HG02870 (cell line): ENCODE data around the gene UBXN7.
"Not testable (repeated sequence)": the region's sequence is repeated elsewhere in the genome, so short reads cannot be mapped to it uniquely, and the experiment has no call there.

Source experiments
- ATAC-seq: cut with Tn5 transposase; IDR thresholded peaks from one replicate; pipeline ENCODE4 v1.9.1; 2021; ENCODE audit warnings: mild to moderate bottlenecking, moderate library complexity; ENCODE audit not compliant: unreplicated experiment

UBXN7 gene

DNA sequence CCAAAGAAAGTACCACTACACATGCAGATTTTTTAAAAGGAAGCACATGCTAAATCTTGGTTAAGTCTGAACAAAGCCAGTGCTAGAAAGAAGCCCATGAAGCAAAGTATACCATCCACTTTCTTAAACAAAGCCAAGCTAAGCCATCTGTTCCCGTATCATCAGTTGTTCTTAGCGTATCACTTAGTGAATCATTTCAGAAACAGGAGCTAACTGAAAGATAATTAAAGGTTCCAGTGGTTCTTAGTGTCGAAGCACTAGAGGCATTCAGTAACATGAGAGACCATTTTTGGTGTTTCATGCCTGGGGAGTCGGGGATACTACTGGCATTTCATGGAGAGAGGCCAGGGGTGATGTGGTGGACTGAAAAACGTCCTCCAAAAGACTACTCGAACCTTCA is 12.8 kb downstream of the UBXN7 start:
- no peak for ATAC-seq

DNA sequence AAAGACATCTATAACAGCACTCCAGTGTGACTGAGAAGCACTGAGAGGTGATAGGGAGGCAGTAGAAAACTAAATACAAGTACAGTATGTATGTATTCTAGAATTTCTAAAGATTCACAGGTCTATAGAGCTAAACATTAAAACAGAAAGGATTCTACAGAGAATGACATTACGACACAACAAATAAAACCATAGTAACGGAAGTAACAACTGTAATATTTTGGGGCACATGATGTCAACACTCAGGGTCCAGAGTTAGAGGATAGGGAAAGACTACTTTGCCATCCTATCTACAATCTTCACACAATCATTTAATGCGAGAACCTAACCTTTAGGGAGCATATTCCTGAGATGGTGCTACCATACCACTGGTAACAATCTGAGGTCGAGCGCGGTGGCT is 13.6 kb downstream of the UBXN7 start:
- no peak for ATAC-seq

DNA sequence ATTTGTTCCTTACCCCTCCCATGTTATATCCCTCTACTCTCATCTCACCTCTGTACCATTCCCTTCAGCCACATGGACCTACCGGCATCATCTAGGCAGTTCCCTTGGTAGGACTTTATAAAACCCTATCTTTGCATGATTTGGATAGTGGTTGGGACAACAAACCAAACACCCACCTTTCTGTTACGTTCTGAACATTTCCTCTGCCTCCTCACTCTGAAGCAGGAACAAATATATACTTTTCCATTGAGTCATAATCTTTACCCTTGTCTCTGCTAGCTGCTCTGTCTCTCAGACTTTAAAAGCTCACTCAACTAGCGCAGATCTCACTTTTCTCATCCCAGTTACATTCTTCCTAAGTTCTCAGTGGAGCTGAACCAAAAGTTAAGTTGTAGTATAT is 17.8 kb downstream of the UBXN7 start:
- ATAC-seq, result no peak

DNA sequence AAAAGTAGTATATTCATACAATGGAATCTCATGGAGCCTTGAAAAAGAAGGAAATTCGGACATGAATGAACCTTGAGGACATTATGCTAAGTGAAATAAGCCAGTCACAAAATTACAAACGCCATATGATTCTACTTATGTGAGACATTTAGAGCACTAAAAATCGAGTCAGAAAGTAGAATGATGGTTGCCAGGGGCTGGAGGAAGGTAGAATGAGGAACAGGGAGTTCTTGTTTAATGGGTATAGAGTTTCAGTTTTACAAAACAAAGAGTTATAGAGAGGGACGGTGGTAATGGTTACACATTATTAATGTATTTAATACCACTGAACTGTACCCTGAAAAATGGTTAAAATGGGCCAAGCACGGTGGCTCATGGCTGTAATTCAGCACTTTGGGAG is 19.5 kb downstream of the UBXN7 start:
- no peak for ATAC-seq

DNA sequence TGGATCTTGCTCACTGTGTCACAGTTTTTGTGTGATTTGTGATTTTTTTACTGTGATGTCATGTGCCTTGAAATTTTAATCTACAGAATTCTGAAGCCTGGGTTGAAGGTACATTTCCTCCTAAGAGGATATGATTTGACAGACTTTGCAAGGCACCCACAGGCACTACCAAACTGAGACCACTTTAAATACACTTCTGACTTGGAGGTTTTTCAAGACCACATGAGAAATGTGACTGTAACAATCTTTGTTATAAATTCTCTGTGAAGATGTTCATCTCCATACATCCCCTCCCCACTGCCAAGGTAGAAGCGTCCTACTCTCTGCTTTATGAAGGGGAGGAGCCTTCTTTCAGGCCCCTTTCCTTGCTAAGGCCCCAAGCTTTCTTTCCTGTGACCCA is 22.8 kb downstream of the UBXN7 start:
- ATAC-seq, result no peak

DNA sequence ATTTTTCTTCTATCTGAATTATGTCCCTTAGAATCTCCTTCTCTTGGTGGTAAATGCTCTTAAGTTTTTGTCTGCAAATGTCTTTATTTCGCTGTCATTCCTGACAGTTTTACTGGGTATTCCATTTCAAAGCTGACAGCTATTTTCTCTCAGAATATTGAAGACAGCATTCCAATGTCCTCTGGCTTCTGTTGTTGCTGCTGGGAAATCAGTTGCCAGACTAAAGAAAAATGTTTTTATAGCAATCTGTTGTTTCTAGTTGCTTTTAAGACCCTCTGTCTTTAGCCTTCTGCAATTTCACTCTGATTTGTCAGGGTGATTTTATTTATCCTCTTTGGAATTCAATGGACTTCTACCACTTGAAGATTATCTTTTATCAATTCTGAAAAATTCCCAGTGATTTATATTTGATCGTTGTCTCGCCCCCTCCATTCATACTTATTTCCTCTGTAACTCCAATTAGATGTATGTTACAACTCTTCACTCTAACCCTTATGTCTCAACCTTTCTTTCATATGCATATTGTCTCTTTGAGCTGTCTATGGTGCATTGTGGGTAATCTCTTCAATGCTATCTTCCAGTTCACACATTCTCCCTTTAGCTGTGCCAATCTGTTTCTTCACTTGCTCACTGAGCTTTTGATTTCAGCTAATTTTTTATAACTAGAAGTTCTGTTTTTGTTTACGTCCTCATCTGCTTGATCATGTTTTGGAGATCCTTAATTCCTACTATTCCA is 23.5 kb downstream of the UBXN7 start:
- ATAC-seq, result no peak

DNA sequence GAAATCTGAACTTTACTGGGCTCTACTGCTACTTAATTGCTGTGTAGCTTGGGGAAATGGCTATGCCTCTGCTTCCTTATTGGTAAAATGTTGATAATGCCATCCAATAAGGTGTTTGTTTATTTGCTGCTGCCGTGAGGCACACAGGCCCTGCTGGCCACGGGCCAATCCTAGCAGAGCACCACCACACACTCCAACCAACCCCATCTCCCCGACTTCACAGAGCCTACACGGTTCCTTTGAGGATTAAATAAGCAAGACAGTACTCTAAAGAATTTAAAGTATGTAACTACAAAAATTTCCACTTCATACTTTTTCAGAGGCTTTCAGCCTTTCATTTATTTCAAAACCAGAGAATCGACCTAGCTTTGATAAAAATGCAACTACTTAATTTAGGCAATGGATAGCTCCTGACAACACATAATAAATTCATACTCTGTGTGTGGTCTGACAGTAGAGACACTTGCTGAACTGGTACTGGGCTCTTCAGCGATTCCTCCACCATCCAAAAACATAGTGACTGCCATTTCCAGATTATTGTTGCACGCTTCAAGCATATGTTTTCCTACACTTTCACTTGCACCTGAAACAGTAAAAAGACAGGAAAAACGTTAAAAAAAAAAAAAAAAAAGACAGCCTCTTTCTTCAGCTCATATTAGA is 25.3 kb downstream of the UBXN7 start:
- ATAC-seq, result no peak

DNA sequence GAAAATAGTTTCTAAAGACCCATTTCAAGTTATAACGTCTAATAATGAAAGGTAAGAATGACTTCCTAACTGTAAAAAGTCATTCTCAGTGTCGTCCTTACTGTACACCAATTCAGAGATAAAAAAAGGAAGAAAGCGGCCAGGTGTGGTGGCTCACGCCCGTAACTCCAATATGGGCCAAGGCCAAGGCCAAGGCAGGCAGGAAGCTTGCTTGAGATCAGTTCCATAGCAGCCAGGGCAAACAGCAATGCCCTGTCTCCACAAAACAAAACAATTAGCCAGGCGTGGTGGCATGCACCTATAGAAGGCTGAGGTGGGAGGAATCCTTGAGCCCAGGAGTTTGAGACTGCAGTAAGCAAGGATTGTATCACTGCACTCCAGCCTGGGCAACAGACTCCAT is 31.9 kb downstream of the UBXN7 start:
- ATAC-seq, result no peak

DNA sequence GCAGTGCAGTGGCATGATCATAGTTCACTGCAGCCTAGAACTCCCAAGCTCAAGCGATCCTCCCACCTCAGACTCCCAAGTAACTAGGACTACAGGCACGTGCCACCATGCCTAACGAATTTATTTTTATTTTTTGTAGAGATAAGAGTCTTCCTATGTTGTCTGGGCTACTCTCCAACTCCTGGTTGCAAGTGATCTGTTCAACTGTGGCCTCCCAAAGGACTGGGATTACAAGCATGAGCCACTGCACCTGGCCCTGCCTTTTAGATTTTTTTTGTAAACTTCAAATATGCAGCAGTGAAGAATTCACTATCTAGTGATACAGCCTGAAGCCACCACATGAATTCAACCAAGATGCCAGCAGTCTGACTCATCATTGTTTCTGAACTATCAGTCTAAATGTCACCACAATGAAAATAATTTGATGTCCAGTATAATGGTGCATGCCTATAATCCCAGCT is 32.7 kb downstream of the UBXN7 start:
- ATAC-seq, result no peak

DNA sequence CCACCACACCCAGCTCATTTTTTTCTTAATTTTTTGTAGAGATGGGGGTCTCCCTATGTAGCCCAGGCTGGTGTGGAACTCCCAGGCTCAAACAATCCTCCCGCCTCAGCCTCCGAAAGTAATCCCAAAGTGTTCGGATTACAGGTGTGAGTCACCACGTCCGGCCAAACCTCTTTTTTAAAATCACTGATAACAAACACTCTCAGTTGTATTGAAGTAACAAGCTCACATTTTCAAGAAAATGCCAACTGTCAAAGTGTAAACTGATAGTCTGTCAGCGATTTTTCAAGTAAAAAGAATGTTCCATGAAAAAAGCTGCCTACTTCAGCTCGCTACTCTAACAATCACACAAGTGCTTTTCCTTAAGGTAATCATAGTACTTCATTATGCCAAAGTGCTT is 33.4 kb downstream of the UBXN7 start:
- ATAC-seq, result no peak

DNA sequence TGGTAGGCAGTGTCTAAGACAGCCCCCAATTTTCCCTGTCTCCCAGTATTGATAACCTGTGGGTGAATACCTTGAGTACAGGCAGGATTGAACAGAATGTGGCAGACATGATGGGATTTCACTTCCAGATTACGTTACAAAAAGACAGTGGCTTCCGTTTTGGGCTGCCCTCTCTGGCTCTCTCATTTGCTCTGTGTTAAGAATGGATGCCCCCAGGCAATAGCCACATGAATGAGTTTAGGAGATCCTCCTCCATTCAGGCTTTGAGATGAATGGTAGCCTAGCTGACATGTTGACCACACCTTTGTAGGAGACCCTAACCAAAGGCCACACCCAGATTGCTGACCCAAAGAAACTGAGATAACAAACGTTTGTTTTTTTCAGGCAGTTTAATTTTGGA is 34.3 kb downstream of the UBXN7 start:
- ATAC-seq, result no peak

DNA sequence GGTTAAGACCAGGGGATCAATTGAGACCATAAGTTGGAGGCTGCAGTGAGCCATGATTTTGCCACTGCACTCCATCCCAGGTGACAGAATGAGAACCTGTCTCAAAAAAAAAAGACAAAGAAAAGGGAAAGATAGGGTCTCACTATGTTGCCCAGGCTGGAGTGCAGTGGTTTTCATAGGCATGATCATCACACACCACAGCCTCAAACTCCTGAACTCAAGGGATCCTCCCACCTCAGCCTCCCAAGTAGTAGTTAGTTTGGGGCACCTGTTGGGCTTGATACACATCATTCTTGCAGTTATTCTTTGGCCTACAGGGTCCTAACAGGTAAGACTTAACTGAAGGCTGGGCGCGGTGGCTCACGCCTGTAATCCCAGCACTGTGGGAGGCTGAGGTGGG is 42.1 kb downstream of the UBXN7 start:
- ATAC-seq, result no peak

DNA sequence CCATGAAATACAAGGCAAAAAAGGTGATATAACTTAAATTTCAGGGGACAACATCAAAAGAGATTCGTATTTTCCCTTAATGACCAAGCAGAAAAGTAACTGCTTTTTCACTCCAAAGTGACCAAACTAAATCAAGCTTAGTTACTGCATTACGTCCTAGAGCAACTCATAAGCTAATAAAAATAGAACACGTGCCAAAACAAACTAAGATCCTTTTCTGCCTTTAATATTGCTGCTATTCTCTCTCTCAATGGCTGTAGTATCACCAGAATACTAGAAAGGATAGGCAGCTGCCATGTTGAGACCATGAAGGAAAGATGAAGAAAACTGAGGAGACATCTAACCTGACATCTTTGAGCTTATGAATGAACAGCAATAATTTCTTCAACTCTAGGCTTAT is 43.3 kb downstream of the UBXN7 start:
- no peak for ATAC-seq

DNA sequence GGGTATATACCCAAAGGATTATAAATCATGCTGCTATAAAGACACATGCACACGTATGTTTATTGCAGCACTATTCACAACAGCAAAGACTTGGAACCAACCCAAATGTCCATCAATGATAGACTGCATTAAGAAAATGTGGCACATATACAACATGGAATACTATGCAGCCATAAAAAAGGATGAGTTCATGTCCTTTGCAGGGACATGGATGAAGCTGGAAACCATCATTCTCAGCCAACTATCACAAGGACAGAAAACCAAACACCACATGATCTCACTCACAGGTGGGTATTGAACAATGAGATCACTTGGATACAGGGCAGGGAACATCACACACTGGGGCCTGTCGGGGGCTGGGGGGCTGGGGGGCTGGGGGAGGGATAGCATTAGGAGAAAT is 44.3 kb downstream of the UBXN7 start:
- not testable (repeated sequence) for ATAC-seq

DNA sequence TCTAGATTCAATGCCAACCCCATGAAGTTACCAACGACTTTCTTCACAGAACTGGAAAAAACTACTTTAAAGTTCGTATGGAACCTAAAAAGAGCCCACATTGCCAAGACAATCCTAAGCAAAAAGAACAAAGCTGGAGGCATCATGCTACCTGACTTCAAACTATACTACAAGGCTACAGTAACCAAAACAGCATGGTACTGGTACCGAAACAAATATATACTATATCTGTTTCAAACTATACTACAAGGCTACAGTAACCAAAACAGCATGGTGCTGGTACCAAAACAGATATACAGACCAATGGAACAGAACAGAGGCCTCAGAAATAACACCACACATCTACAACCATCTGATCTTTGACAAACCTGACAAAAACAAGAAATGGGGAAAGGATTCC is 45.4 kb downstream of the UBXN7 start:
- ATAC-seq, result not testable (repeated sequence)

DNA sequence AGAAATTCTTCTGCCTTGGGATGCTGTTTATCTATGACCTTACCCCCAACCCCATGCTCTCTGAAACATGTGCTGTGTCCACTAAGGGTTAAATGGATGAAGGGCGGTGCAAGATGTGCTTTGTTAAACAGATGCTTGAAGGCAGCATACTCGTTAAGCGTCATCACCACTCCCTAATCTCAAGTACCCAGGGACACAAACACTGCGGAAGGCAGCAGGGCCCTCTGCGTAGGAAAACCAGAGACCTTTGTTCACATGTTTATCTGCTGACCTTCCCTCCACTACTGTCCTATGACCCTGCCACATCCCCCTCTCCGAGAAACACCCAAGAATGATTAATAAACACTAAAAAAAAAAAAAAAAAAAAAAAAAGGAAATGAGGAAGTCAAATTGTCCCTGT is 46.2 kb downstream of the UBXN7 start:
- ATAC-seq, result not testable (repeated sequence)

DNA sequence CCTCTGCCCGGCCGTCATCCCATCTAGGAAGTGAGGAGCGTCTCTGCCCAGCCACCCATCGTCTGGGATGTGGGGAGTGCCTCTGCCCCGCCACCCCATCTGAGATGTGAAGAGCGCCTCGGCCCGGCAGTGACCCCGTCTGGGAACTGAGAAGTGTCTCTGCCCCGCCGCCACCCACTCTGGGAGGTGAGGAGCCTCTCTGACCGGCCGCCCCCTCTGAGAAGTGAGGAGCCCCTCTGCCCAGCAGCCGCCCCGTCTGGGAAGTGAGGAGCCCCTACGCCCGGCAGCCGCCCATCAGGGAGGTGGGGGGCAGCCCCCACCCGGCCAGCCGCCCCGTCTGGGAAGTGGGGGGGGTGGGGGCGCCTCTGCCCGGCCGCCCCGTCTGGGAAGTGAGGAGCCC is 46.8 kb downstream of the UBXN7 start:
- not testable (repeated sequence) for ATAC-seq

DNA sequence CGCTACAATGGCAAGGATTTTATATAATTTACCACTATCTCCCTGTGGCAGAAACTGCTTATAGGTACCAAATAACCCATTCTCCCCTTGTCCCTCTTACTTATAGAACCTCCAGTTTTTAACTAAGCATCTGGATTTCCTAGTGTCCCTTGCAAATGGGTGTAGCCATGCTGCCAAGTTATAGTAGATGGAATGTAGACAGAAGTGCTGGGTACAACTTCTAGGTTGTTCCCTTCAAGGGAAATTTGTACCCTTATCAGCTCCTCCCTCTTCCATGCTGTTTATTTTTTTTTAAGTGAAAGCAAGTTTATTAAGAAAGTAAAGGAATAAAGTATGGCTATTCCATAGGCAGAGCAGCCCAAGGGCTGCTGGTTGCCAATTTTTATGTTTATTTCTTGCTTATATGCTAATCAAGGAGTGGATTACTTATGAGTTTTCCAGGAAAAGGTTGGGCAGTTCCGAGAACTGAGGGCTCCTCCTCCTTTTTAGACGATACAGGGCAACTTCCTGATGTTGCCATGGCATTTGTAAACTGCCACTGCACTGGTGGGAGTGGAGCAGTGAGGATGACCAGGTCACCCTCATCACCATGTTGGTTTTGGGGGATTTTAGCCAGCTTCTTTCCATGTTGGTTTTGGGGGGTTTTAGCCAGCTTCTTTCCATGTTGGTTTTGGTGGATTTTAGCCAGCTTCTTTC is 53.9 kb downstream of the UBXN7 start:
- no peak for ATAC-seq

DNA sequence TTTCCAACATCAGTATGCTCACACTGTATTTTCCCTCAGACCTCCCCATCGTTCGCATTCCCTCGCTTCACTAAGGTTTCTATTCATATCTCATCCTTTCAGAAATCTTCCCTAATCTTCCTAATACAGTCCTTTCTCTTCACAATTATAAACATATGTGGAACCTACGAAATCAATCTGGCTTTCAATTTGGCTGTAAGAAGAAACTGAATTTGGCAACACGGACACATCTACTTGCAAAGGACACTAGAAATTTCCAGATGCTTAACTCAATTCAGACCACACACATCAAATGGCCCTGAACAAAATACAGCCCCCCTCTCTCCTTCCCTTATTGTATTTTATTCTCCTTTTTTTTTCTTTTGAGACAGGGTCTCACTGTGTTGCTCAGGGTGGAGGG is 54.9 kb downstream of the UBXN7 start:
- no peak for ATAC-seq

DNA sequence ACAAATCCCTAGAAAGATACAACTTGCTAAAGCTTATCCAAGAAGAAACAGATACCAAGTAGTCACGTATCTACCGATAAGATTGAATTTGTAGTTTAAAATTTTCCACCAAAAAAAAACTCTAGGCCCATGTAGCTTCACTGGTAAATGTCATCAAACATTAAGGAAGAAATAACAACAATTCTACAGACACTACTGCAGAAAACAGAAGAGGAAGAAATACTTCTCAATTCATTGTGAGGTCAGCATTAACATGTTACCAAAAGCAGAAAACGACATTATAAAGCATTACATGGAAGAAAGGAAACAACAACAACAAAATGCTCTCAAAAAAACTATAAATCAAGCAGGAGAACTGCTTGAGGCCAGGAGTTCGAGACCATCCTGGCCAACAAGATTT is 66.5 kb downstream of the UBXN7 start:
- ATAC-seq, result no peak

DNA sequence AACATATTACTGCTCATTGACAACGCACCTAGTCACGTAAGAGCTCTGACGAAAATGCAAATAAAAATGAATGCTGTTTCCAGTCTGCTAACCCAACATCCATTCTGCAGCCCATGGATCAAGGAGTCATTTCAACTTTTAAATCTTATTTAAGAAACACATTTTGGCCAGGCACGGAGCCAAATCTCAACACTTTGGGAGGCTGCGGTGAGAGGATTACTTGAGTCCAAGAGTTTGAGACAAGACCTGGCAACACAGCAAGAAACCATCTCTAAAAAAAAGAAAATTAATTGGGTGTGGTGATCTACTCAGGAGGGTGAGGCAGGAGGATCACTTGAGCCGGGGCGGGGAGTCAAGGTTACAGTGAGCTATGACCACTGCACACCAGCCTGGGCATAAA is 71.6 kb downstream of the UBXN7 start:
- ATAC-seq, result no peak

DNA sequence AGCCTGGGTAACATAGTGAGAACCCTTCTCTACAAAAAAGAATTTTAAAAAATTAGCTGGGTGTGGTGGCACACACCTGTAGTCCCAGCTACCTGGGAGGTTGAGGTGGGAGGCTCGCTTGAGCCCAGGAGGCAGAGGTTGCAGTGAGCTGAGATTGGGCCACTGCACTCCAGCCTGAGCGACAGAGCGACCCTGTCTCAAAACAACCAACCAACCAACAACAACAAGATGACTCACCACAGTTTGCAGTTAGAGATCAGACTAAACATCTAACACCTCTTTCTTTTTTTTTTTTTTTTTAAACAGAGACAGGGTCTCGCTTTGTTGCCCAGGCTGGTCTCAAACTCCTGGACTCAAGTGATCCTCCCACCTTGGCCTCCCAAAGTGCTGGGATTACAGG is 73.7 kb downstream of the UBXN7 start:
- ATAC-seq, result not testable (repeated sequence)
